SKM-1 (cell line): ENCODE measurements around the gene DCLRE1B.
A peak's percentile ranks its signal among the peaks of the same experiment; 100 is the strongest.

Experiments used
- DNase-seq: peaks from one replicate; lab custom pipeline; 2025; ENCODE audit not compliant: unreplicated experiment; lab: John Stamatoyannopoulos, UW

The DCLRE1B gene

GRCh38 chr1:113904674-113905434 is at the start of gene DCLRE1B, which contains the start of gene AP4B1:
DCLRE1B (plus strand) TSS chr1:113905326; CDS start chr1:113905587, 261 bp downstream.
AP4B1 (minus strand) TSS chr1:113904799; CDS start chr1:113904717, 82 bp downstream.
- peak; percentile 99 for DNase-seq

DNA sequence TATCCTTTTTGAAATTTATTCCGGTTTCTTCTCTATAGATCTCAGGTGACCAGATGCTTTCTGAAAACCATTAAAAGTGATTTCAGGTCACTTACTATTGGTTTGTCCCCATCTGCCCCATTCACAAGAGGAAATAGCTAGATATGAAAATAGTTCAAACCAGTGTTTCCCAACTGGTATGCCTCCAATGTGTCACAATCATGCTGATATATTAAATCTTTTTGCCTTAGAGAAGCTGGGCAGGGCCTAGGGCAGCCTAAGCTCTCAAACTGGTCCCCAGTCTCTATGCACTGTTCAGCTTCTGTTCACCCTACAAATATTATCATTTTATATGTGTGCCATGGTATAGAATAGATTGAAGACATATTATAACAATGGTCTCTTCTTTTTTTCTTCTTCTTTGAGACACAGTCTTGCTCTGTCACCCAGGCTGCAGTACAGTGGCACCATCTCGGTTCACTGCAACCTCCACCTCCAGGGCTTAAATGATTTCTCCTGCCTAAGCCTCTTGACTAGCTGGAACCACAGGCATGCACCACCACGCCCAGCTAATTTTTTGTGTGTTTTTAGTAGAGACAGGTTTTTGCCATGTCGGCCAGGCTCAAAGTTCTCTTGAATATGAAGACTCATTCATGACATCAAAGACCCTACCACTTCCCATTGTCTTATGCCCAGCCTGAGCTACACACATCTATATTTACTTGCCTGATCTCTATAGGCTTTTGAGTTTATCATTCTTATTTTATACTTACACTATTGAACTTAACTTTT is 49.3 kb upstream of the DCLRE1B start:
- no peak for DNase-seq

- no peak for DNase-seq
Measured at GRCh38 chr1:113856401-113856790, 48.7 kb upstream of the DCLRE1B start.

DNA sequence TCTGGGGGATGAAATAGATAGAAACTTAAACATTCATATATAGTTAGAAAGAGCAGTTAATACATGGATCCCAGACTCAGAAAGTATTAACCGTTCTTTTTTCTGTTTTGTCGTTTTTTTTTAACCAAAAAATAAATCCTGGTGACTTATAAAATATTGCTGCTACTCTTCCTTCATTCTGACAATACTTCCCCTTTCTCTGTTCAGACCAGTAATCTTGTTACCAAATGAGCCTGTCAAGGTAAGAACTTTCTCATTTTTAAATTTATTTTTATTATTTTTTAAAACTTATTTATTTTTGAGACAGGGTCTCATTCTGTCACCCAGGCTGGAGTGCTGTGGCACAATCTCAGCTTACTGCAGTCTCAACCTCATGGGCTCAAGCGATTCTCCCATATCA is 47.4 kb upstream of the DCLRE1B start:
- DNase-seq = no peak

DNA sequence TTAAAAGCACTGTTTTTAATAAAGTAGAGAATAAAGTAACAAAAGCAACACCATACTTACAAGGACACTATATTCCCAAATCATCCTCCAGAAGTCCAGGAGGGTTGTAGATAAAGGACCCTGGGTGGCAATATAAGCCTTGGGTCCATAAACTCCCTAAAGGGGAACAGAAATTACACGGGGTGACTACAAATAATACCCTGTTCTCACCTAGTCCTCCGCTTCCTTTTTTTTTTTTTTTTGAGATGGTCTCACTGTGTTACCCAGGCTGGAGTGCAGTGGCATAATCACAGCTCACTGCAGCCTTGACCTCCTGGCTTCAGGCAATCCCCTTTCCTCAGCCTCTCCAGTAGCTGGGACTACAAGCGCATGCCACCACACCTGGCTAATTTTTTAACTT is 46.7 kb upstream of the DCLRE1B start:
- DNase-seq = no peak

- no peak for DNase-seq
Measured at GRCh38 chr1:113858982-113859381, 46.1 kb upstream of the DCLRE1B start.

DNA sequence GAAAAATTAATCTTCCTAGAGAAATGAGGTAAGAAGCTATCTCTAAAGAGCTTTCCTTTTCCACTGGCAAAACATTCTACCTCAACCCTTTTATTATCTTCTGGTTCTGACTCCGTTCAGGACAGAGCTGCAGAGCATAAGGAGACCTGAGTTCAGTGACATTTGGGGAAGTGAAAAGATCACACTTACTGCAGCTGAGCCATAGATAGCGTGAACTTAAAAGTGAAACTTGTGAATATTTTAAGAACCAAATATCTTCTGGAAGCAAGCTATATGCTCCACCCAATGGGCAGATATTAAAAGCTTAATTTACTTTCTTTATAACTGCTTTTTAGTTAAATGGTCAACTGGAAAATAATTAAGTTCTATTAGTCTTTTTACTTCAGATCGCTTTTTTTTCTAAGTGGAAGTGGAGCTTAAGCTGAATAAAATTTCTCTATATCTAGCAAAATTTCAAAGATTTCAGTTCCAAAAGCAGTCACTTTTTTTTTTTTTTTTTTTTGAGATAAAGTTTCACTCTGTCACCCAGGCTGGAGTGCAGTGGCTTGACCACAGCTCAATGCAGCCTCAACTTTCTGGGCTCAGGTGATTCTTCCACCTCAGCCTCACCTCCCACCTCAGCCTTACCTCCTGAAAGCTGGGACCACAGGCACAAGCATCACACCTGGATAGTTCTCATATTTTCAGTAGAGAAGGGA is 45.5 kb upstream of the DCLRE1B start:
- DNase-seq = peak; percentile 48

DNA sequence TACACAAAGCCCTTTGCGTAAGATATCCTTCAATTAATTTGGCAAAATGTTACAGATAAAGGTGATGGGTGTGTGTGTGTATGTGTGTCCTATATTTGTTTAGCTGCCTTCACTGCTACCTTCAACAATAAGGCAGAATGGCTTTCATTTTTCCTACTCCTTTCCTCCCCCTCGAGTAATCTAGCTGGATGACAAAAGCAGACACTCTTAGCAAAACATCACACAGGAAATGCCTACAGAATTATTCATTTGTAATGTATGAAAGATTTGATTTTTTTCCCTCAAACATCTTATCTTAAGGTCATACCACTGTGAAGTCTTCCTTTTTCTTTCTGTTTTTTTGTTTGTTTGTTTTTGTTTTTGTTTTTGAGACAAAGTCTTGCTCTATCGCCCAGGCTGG is 44.2 kb upstream of the DCLRE1B start:
- DNase-seq = no peak

- peak; percentile 22 for DNase-seq
Measured at GRCh38 chr1:113861641-113862040, 43.5 kb upstream of the DCLRE1B start.

DNA sequence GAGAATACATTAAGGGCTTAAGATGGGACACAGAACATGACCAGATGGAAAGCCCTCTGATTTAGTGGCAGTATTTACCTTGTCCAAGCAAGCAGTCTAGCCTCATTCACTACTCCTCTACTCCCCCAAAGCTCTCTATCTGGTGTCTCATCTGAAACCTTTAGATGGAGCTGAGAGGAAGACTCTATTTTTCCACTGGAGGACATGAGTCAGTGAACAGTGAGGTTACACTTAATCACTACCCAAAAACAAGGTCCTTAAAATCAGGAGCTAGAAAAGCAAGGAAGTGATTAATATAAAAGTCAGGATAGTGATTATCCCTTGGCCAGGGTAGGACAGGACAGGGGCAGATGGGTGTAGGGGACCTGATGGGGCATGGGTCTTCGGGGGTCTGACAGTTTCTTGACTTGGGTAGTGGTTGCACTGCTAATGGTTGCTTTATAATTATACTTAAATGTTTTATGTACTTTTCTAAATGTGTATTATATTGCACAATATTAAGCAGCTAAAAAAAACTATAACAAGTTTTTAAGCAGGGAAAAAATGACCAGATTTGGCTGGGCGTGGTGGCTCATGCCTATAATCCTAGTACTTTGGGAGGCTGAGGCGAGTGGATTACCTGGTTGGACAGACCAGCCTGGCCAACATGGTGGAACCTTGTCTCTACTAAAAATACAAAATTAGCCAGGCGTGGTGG is 36.6 kb upstream of the DCLRE1B start:
- no peak for DNase-seq

GRCh38 chr1:113870778-113871177 is 34.3 kb upstream of the DCLRE1B start:
- DNase-seq = no peak

DNA sequence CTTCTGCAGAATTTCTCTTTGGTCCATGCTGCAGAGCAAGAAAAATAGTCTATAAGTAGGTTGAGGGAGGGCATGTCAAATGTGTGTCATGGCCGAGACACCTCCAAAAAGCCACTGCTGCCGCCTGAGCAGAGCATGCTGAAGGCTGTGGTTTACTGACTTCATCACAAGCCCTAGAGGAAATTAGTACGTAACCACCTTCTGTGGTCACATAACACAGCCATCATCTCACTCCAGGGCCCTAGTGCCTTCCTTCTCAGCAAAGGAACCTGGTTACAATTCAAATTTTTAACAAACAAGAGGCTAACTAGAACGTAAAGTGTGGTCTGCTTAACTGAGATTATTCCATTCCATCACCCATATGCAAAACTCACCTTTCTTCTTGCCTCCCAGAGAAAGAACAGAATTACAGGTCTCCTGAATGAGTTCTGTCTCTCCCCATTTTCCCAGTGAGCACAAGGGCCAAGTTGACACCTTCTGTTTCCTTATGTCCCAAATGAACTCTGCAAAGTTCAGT is 33.5 kb upstream of the DCLRE1B start, which contains the start of gene PTPN22:
PTPN22 (minus strand) TSS at position 116 of the 517 bp plus-strand sequence.
- DNase-seq = peak; percentile 89

DNA sequence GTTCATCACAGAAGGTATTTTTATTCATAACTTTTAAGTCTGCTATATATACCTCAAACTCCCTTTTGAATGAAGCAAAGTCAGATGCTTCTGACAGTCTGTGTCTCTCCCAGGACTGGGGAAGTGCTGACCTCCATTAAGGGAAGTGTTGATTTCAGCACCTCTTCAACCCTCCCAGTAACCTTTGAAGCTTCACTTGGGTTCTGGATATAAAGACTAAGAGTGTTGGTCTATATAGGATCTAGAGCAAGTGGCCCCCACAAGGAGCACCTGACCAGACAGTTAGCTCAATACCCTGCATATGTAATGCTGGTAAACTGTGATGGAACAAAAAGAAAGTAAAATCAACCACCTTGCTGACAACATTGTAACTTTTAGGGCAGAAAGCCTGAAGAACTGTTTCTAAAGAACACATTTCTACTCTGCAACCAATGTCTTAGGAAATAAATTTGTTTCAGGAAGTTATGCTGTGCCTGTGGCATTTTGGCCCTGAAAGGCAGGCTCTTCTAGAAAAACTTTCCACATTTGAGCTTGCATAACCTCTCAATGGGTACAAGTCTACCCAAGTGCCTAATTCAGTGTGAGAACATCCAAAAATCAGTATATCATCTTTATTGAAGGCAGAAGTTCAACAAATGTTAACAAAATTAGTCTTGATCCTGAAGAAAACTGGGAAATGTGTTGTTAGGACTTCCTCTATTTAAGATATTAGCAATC is 32.7 kb upstream of the DCLRE1B start:
- peak; percentile 73 for DNase-seq

- DNase-seq = no peak
Measured at GRCh38 chr1:113874012-113874879, 30.9 kb upstream of the DCLRE1B start.

- DNase-seq = no peak
Measured at GRCh38 chr1:113875714-113876113, 29.4 kb upstream of the DCLRE1B start.

DNA sequence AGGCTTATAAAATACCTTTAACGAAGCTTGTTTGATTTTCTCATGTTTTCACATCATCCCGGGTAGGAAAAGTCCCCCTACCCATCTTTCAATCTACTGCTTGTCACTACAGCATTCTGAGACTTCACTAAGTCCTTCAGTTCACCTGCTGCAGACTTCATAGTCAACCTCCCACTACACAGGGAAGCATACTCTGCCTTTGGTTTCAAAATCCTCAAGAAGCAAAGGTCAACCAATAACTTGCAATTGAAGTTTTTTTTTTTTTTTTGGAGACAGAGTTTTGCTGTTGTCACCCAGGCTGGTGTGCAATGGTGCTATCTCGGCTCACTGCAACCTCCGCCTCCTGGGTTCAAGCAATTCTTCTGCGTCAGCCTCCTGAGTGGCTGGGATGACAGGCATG is 28.9 kb upstream of the DCLRE1B start:
- no peak for DNase-seq

- DNase-seq = no peak
Measured at GRCh38 chr1:113879739-113880038, 25.4 kb upstream of the DCLRE1B start.

- DNase-seq = no peak
Measured at GRCh38 chr1:113881661-113882060, 23.5 kb upstream of the DCLRE1B start.
